ENCODE data around the gene IFT57.

The IFT57 gene

DNA sequence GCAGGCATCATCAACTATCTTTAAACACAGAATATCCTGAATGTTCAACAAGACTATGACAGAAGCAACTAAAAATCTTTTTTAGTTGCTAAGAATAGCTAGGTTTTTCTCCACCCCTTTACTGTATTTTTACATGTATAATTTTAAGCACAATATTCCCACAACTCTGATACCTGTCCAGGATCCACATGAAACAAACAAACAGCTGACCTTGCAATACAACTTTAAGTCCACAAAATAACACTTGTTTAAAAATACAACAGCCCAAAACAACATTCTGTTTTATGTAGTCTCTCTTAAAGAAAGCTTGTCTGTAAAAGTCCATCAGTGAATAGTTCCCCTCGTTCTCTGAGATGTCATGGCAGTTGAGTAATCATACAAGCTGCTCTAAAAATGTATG, 41.1 kb downstream of the IFT57 start:
- DNase-seq (ENCODE audit: extremely low spot score) = no peak
- CTCF ChIA-PET = interaction anchor here (1.0 kb wide), 1 partner anchor 28 kb away, joined by 3 read pairs; no protein-coding TSS in a partner anchor

DNA sequence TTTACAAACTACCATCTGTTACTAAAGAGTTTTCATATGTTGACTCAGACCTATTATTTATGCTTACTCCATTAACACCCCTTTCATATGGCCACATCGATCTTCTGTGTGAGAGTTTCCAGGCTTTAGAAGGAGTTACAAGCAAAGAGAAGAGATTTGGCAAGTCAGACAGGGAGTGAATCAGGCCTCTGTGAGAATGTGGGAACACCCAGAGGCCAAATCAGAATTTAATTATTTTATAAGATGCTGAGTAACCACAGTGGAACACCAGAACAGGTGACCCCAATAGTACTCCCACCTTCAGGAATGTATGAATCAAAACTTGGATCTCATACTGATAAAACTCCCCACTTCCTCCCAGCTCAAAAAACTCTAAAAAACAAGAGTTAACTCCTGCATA, 42.0 kb downstream of the IFT57 start:
- CTCF ChIA-PET = no interaction called here
- no peak for TF ChIP-seq FOXA1 (IDR thresholded peaks at IDR 0.05)
- no peak for TF ChIP-seq BHLHE40 (IDR thresholded peaks at IDR 0.05; ENCODE audit: borderline replicate concordance)
- no peak for TF ChIP-seq L3MBTL2 (conservative IDR thresholded peaks at IDR 0.05)
- TF ChIP-seq SP1 (IDR thresholded peaks at IDR 0.05) = no peak
- TF ChIP-seq FOXK2 (IDR thresholded peaks at IDR 0.05) = no peak
- no peak for TF ChIP-seq SUZ12 (IDR thresholded peaks at IDR 0.05)
- no peak for TF ChIP-seq FOXM1 (IDR thresholded peaks at IDR 0.05; ENCODE audit: borderline replicate concordance)
- no peak for TF ChIP-seq ZNF384 (IDR thresholded peaks at IDR 0.05)
- TF ChIP-seq TARDBP (IDR thresholded peaks at IDR 0.05) = no peak
- TF ChIP-seq CTBP1 (IDR thresholded peaks at IDR 0.05; ENCODE audit: borderline replicate concordance) = no peak
- TF ChIP-seq HDGF (IDR thresholded peaks at IDR 0.05; ENCODE audit: borderline replicate concordance) = no peak
- TF ChIP-seq ELF4 (IDR thresholded peaks at IDR 0.05) = no peak
- TF ChIP-seq NFRKB (IDR thresholded peaks at IDR 0.05) = no peak
- POLR2A ChIA-PET = no interaction called here
- DNase-seq (ENCODE audit: extremely low spot score) = no peak

More for the DNA sequence above, 41.1 kb downstream of the IFT57 start:
- POLR2A ChIA-PET = no interaction called here
- TF ChIP-seq BHLHE40 (IDR thresholded peaks at IDR 0.05; ENCODE audit: borderline replicate concordance) = no peak
- no peak for TF ChIP-seq L3MBTL2 (conservative IDR thresholded peaks at IDR 0.05)
- TF ChIP-seq, protein P1, sequence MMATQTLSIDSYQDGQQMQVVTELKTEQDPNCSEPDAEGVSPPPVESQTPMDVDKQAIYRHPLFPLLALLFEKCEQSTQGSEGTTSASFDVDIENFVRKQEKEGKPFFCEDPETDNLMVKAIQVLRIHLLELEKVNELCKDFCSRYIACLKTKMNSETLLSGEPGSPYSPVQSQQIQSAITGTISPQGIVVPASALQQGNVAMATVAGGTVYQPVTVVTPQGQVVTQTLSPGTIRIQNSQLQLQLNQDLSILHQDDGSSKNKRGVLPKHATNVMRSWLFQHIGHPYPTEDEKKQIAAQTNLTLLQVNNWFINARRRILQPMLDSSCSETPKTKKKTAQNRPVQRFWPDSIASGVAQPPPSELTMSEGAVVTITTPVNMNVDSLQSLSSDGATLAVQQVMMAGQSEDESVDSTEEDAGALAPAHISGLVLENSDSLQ (IDR thresholded peaks at IDR 0.05) = no peak
- no peak for TF ChIP-seq NFRKB (IDR thresholded peaks at IDR 0.05)
- TF ChIP-seq SP1 (IDR thresholded peaks at IDR 0.05) = no peak
- TF ChIP-seq TARDBP (IDR thresholded peaks at IDR 0.05) = no peak
- no peak for TF ChIP-seq ARNT (IDR thresholded peaks at IDR 0.05)
- TF ChIP-seq CTBP1 (IDR thresholded peaks at IDR 0.05; ENCODE audit: borderline replicate concordance) = no peak
- TF ChIP-seq HDGF (IDR thresholded peaks at IDR 0.05; ENCODE audit: borderline replicate concordance) = no peak
- TF ChIP-seq ELF4 (IDR thresholded peaks at IDR 0.05) = no peak
- TF ChIP-seq FOXM1 (IDR thresholded peaks at IDR 0.05; ENCODE audit: borderline replicate concordance) = no peak
- no peak for TF ChIP-seq FOXK2 (IDR thresholded peaks at IDR 0.05)
- TF ChIP-seq FOXA1 (IDR thresholded peaks at IDR 0.05) = no peak
- TF ChIP-seq LEF1 (IDR thresholded peaks at IDR 0.05; ENCODE audit: borderline replicate concordance) = no peak
- no peak for TF ChIP-seq SUZ12 (IDR thresholded peaks at IDR 0.05)
- TF ChIP-seq ZNF384 (IDR thresholded peaks at IDR 0.05) = no peak

DNA sequence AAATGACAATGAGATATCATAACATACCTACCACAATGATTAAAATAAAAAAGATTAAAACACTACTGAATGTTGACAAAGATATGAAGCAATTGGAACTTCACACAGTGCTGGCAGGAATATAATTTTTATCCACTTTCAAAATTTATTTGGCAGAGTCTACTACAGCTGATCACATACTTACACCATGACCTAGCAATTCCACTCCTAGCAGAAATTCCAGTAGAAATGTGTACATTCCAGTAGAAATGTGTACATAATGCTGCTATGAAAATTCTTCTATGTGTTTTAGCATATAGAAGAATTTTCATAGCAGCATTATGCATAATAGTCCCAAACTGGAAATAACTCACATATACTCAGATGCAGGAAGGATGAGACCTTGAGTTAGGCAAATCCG, 43.5 kb downstream of the IFT57 start:
- ChIA-PET CTCF (no interaction called here), POLR2A (no interaction called here)
- TF ChIP-seq SUZ12 (IDR thresholded peaks at IDR 0.05) (no peak), HDGF (IDR thresholded peaks at IDR 0.05; ENCODE audit: borderline replicate concordance) (no peak), L3MBTL2 (conservative IDR thresholded peaks at IDR 0.05) (no peak), LEF1 (IDR thresholded peaks at IDR 0.05; ENCODE audit: borderline replicate concordance) (no peak), ARNT (IDR thresholded peaks at IDR 0.05) (no peak), FOXK2 (IDR thresholded peaks at IDR 0.05) (no peak), SP1 (IDR thresholded peaks at IDR 0.05) (no peak), CTBP1 (IDR thresholded peaks at IDR 0.05; ENCODE audit: borderline replicate concordance) (no peak), TARDBP (IDR thresholded peaks at IDR 0.05) (no peak), ELF4 (IDR thresholded peaks at IDR 0.05) (no peak), BHLHE40 (IDR thresholded peaks at IDR 0.05; ENCODE audit: borderline replicate concordance) (no peak), FOXA1 (IDR thresholded peaks at IDR 0.05) (no peak), ZNF384 (IDR thresholded peaks at IDR 0.05) (no peak), FOXM1 (IDR thresholded peaks at IDR 0.05; ENCODE audit: borderline replicate concordance) (no peak), NFRKB (IDR thresholded peaks at IDR 0.05) (no peak)
- TF ChIP-seq, protein P1 (IDR thresholded peaks at IDR 0.05) = no peak
- DNase-seq (ENCODE audit: extremely low spot score) = no peak

DNA sequence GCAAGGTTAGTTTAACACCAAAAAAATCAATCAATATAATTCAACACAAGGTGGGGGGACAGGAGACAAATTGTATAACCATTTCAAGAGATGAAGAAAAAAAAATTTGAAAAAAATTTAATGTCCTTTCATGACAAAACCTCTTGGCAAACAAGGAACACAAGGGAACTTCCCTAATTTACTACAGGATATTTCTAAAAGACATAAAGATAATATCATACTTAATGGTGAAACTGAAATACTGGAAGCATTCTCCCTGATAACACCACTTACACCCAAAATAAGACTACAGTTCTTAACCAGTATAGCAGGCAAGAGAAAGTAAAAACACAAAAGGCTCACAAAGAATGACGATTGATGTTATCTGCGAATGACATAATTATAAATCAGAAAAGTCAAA, 44.7 kb downstream of the IFT57 start:
- ChIA-PET CTCF (no interaction called here), POLR2A (no interaction called here)
- DNase-seq (ENCODE audit: extremely low spot score) = no peak
- TF ChIP-seq LEF1 (IDR thresholded peaks at IDR 0.05; ENCODE audit: borderline replicate concordance) (no peak), TARDBP (IDR thresholded peaks at IDR 0.05) (no peak), NFRKB (IDR thresholded peaks at IDR 0.05) (no peak), FOXA1 (IDR thresholded peaks at IDR 0.05) (no peak), ARNT (IDR thresholded peaks at IDR 0.05) (no peak), FOXK2 (IDR thresholded peaks at IDR 0.05) (no peak), CTBP1 (IDR thresholded peaks at IDR 0.05; ENCODE audit: borderline replicate concordance) (no peak), ZNF384 (IDR thresholded peaks at IDR 0.05) (no peak), BHLHE40 (IDR thresholded peaks at IDR 0.05; ENCODE audit: borderline replicate concordance) (no peak), HDGF (IDR thresholded peaks at IDR 0.05; ENCODE audit: borderline replicate concordance) (no peak), SP1 (IDR thresholded peaks at IDR 0.05) (no peak), FOXM1 (IDR thresholded peaks at IDR 0.05; ENCODE audit: borderline replicate concordance) (no peak), L3MBTL2 (conservative IDR thresholded peaks at IDR 0.05) (no peak)
- TF ChIP-seq, protein P1 (IDR thresholded peaks at IDR 0.05) = no peak

DNA sequence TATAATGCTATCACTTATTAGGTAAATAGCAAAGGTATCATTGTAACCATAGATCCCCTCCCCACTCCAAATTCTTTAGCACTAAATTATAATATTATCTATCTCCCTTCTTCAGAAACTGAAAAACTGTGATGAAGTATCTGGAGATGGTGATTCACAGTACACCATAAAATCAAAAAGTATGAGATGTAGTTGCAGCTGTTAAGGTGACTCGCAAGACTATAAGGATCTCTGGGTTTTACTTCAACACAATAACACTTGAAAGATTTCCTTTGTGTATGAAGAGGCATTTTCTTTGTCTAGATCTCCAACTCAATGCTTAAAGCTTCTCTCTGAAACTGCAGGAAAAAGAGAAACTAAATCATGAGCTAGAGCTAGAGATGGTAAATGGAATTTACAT, 46.9 kb downstream of the IFT57 start:
- DNase-seq (ENCODE audit: extremely low spot score) = no peak
- ChIA-PET POLR2A (no interaction called here), CTCF (no interaction called here)
- TF ChIP-seq LEF1 (IDR thresholded peaks at IDR 0.05; ENCODE audit: borderline replicate concordance) (no peak), L3MBTL2 (conservative IDR thresholded peaks at IDR 0.05) (no peak), HDGF (IDR thresholded peaks at IDR 0.05; ENCODE audit: borderline replicate concordance) (no peak), FOXM1 (IDR thresholded peaks at IDR 0.05; ENCODE audit: borderline replicate concordance) (no peak), BHLHE40 (IDR thresholded peaks at IDR 0.05; ENCODE audit: borderline replicate concordance) (no peak), FOXK2 (IDR thresholded peaks at IDR 0.05) (no peak), ARNT (IDR thresholded peaks at IDR 0.05) (no peak), ELF4 (IDR thresholded peaks at IDR 0.05) (no peak), NFRKB (IDR thresholded peaks at IDR 0.05) (no peak), SP1 (IDR thresholded peaks at IDR 0.05) (no peak), ZNF384 (IDR thresholded peaks at IDR 0.05) (no peak), FOXA1 (IDR thresholded peaks at IDR 0.05) (no peak), CTBP1 (IDR thresholded peaks at IDR 0.05; ENCODE audit: borderline replicate concordance) (no peak)
- TF ChIP-seq, protein P1 (IDR thresholded peaks at IDR 0.05) = no peak

Data from HEK293T (cell line).